OCI-LY7 (cell line): ENCODE results near the gene SNX27. TPM values are rescaled to one million over a fixed set of nuclear protein-coding genes. Genes with fewer than 3 reads are reported as not detected.

Experiments
- BruUV-seq: library from RNA; stranded (reverse); fragments of 400-500 nt; replicated peaks from 2 replicates; lab custom pipeline; 2021; lab: Mats Ljungman, UMichigan
- CTCF ChIA-PET: fragments of 300-600 bp; sonication (Branson Sonifier 250); formaldehyde crosslinking; loops from one replicate; lab custom pipeline; 2022; ENCODE audit warnings: antibody characterized with exemption; ENCODE audit not compliant: unreplicated experiment; lab: Charles Lee
- POLR2A ChIA-PET: fragments of 300-600 bp; sonication (Branson Sonifier 250); formaldehyde crosslinking; loops from one replicate; lab custom pipeline; 2022; ENCODE audit warnings: antibody characterized with exemption; lab: Charles Lee
- DNase-seq: peaks from one replicate; pipeline ENCODE4 v3.0.0-alpha.2; 2015; ENCODE audit warnings: low spot score
- H2AFZ ChIP-seq: fragments of 200-600 bp; sonication (generic), shearing (Covaris generic); 2 replicates; pipeline ENCODE4 v1.6.1; 2014; ENCODE audit warnings: mild to moderate bottlenecking, antibody characterized with exemption, low read length, moderate library complexity
- H3K27ac ChIP-seq: fragments of 200-600 bp; sonication (generic); 2 replicates; pipeline ENCODE4 v1.5.1; 2014; ENCODE audit warnings: mixed run types, low read depth, mild to moderate bottlenecking, moderate library complexity, low read length, inconsistent platforms; ENCODE audit not compliant: poor library complexity, severe bottlenecking
- H3K36me3 ChIP-seq: fragments of 200-600 bp; sonication (generic); 2 replicates; pipeline ENCODE4 v1.6.1; 2014; ENCODE audit warnings: mild to moderate bottlenecking, antibody characterized with exemption, low read length, moderate library complexity, mixed read lengths; ENCODE audit not compliant: insufficient read depth
- H3K4me1 ChIP-seq: fragments of 200-600 bp; sonication (generic); 2 replicates; pipeline ENCODE4 v1.5.1; 2014; ENCODE audit warnings: mild to moderate bottlenecking, low read length; ENCODE audit not compliant: insufficient read depth, poor library complexity, severe bottlenecking
- H3K4me2 ChIP-seq: fragments of 200-600 bp; sonication (generic); 2 replicates; pipeline ENCODE4 v1.6.1; 2014; ENCODE audit warnings: mild to moderate bottlenecking, low read length
- H3K4me3 ChIP-seq: fragments of 200-600 bp; sonication (generic); 2 replicates; pipeline ENCODE4 v1.5.1; 2014; ENCODE audit warnings: mild to moderate bottlenecking, low read depth, low read length; ENCODE audit not compliant: poor library complexity, severe bottlenecking
- H3K79me2 ChIP-seq: fragments of 200-600 bp; sonication (generic); 2 replicates; pipeline ENCODE4 v1.6.1; 2016; ENCODE audit warnings: low read depth, mild to moderate bottlenecking, low read length, moderate library complexity, mixed read lengths; ENCODE audit not compliant: insufficient read depth
- H3K9me2 ChIP-seq: fragments of 200-600 bp; sonication (generic); 2 replicates; pipeline ENCODE4 v1.6.1; 2016; ENCODE audit warnings: mild to moderate bottlenecking, low read length, mixed read lengths; ENCODE audit not compliant: insufficient read depth
- H3K9me3 ChIP-seq: fragments of 200-600 bp; sonication (generic); 2 replicates; pipeline ENCODE4 v1.6.1; 2014; ENCODE audit warnings: mild to moderate bottlenecking, mixed run types, low read length, mixed read lengths
- H4K20me1 ChIP-seq: fragments of 200-600 bp; sonication (generic); 2 replicates; pipeline ENCODE4 v1.6.1; 2014; ENCODE audit warnings: mild to moderate bottlenecking, antibody characterized with exemption, low read length, moderate library complexity, mixed read lengths; ENCODE audit not compliant: insufficient read depth
- EZH2phosphoT487 ChIP-seq: fragments of 200-600 bp; sonication (generic); IDR thresholded peaks from 2 replicates; pipeline ENCODE4 v1.6.1; 2018; ENCODE audit warnings: low read depth, borderline replicate concordance, mild to moderate bottlenecking, mixed run types, antibody characterized with exemption, low read length, moderate library complexity, mixed read lengths
- intact Hi-C: fragments of 100-400 bp; cut with micrococcal nuclease; formaldehyde crosslinking; loops from one replicate; pipeline ENCODE4 v1.10.0; 2022; ENCODE audit not compliant: unreplicated experiment
- total RNA-seq, 2 experiments: library from RNA; depleted of rRNA in 1 of 2; stranded (reverse); fragments of >200 nt in 1 of 2; shearing (Covaris generic) in 1 of 2; gene quantifications; 2 replicates each; pipeline ENCODE4 v1.2.3, GENCODE V29; 2014 to 2022
- TF ChIP-seq, protein P1 (sequence below): fragments of 200-600 bp; sonication (generic); conservative IDR thresholded peaks from 2 replicates; pipeline ENCODE4 v1.5.1; 2014; ENCODE audit warnings: mild to moderate bottlenecking, antibody characterized with exemption, low read length, moderate library complexity, mixed read lengths

SNX27 gene
- total RNA-seq, 2 experiments from 2014 or later: 16.4 to 32.0 TPM

DNA sequence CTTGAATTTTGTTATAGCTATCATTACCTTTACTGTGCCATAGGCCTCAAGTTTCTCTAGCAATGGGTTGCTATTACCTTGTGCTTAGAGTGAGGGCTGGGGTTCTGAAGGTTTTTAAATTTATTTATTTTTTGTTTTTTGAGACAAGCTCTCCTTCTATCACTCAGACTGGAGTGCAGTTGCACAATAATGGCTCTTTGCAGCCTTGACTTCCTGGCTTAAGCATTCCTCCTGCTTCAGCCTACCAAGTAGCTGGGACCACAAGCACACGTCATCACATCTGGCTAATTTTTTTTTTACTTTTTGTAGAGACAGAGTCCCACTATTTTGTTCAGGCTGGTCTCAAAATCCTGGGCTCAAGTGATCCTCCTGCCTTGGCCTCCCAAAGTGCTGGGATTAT, 41.5 kb downstream of the SNX27 start:
- TF ChIP-seq, protein P1, sequence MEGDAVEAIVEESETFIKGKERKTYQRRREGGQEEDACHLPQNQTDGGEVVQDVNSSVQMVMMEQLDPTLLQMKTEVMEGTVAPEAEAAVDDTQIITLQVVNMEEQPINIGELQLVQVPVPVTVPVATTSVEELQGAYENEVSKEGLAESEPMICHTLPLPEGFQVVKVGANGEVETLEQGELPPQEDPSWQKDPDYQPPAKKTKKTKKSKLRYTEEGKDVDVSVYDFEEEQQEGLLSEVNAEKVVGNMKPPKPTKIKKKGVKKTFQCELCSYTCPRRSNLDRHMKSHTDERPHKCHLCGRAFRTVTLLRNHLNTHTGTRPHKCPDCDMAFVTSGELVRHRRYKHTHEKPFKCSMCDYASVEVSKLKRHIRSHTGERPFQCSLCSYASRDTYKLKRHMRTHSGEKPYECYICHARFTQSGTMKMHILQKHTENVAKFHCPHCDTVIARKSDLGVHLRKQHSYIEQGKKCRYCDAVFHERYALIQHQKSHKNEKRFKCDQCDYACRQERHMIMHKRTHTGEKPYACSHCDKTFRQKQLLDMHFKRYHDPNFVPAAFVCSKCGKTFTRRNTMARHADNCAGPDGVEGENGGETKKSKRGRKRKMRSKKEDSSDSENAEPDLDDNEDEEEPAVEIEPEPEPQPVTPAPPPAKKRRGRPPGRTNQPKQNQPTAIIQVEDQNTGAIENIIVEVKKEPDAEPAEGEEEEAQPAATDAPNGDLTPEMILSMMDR: no peak
- no peak for TF ChIP-seq EZH2phosphoT487
- no peaks in the 10 kb centered on the region for H4K20me1 ChIP-seq
- POLR2A ChIA-PET: interaction anchor here (1.0 kb wide), 1 partner anchor 183 kb away, joined by 4 read pairs; no protein-coding TSS in a partner anchor
- H3K27ac ChIP-seq: no peak overlapping the region
- no peak overlapping the region for H3K4me3 ChIP-seq
- no peaks in the 10 kb centered on the region for H3K79me2 ChIP-seq
- BruUV-seq: no TSS peak
- H3K4me2 ChIP-seq: no peak overlapping the region
- intact Hi-C loops: no loop called here
- peaks cover 31% of the 10 kb centered on the region for H3K36me3 ChIP-seq
- no peak overlapping the region for H2AFZ ChIP-seq
- no peak for DNase-seq
- H3K4me1 ChIP-seq: no peaks in the 10 kb centered on the region
- CTCF ChIA-PET: no interaction called here
- H3K9me2 ChIP-seq: no peaks in the 10 kb centered on the region
- H3K9me3 ChIP-seq: no peaks in the 10 kb centered on the region; the same call in 1 of the 2 replicates

DNA sequence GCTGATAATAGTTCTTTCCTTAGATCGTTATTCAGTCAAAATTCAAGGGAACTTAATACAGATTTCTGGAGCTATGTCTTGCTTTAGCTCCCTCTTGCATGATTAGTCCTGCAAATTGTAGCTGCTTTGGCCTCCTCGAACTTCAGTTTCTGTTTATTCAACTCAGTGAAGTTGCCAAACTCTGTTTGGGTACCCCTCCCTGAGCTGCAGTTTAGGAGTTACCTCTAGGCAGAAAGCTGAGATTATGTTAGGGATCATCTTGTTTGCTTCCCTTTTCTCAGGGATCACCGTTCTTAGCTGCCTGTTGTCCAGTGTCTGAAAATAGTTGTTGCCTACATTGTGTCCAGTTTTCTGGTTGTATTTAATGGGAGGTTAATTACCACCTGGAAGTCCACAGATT, 43.5 kb downstream of the SNX27 start:
- Histone ChIP-seq H4K20me1 (no peaks in the 10 kb centered on the region), H3K27ac (no peak overlapping the region), H3K4me2 (no peak overlapping the region), H3K4me1 (no peaks in the 10 kb centered on the region), H3K4me3 (no peak overlapping the region), H3K36me3 (peaks cover 35% of the 10 kb centered on the region), H3K9me3 (no peaks in the 10 kb centered on the region), H2AFZ (no peak overlapping the region), H3K79me2 (no peaks in the 10 kb centered on the region), H3K9me2 (no peaks in the 10 kb centered on the region)
- BruUV-seq: no TSS peak
- ChIA-PET CTCF (no interaction called here), POLR2A (interaction anchor here (0.5 to 1.4 kb wide), 6 partner anchors 13 to 597 kb away, joined by 3 to 5 read pairs (median 3); partner anchors contain the start of gene SNX27)
- no peak for DNase-seq
- intact Hi-C loops: no loop called here
- no peak for TF ChIP-seq EZH2phosphoT487

DNA sequence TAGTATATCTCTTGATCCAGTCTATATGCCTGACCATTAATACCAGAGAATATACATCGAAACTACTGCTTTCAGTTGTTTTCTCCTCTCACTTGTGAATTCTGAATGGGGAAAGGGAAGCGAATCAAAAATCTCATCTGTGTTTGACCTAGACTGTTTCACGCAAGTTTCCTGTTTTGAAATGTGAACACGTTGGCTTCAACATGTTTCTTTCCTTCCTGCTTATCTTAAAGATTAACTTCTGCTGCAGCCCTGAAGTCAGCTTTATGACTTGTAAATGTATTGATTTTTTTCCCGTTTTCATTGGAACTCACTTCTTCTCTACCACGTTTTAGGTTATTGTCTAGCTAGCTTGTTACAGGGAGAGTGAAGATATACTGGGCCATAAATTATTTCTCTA, 49.9 kb downstream of the SNX27 start:
- POLR2A ChIA-PET: interaction anchor here (0.6 kb wide), 1 partner anchor 172 kb away, joined by 4 read pairs; no protein-coding TSS in a partner anchor
- Histone ChIP-seq H3K4me2 (no peak overlapping the region), H3K4me1 (no peaks in the 10 kb centered on the region), H3K9me2 (no peaks in the 10 kb centered on the region), H3K9me3 (no peaks in the 10 kb centered on the region), H2AFZ (no peak overlapping the region), H3K79me2 (no peaks in the 10 kb centered on the region), H4K20me1 (no peaks in the 10 kb centered on the region), H3K27ac (no peak overlapping the region), H3K4me3 (no peak overlapping the region), H3K36me3 (peaks cover 62% of the 10 kb centered on the region)
- TF ChIP-seq, protein P1: no peak
- TF ChIP-seq EZH2phosphoT487: no peak
- DNase-seq: no peak
- intact Hi-C loops: no loop called here
- no TSS peak for BruUV-seq
- CTCF ChIA-PET: no interaction called here
